Kidney (tissue), 14 donors: ENCODE measurements around the gene APOBEC3C. TPM values are rescaled to one million over a fixed set of nuclear protein-coding genes. Genes with fewer than 3 reads are reported as not detected.

Source experiments
- DNase-seq, 5 donors: peaks; one replicate each; pipeline ENCODE4 v3.0.0-alpha.2; 2013 to 2020
- FAIRE-seq: peaks from 2 replicates; lab custom pipeline; 2012; peaks lifted over from hg19 to GRCh38; lab: Jason Lieb, UNC
- H3K27ac ChIP-seq, 2 donors: one replicate each; pipeline ENCODE4 v1.7.0; 2013; ENCODE audit warnings: low read depth in 2 of 2, low read length in 2 of 2, inconsistent platforms in 1 of 2
- H3K27me3 ChIP-seq: one replicate; pipeline ENCODE4 v1.7.1; 2013; ENCODE audit warnings: low read length, inconsistent platforms; ENCODE audit not compliant: control insufficient read depth, insufficient read depth
- H3K36me3 ChIP-seq, 3 donors: one replicate each; pipeline versions ENCODE4 v1.7.0 to v1.7.1; 2013; ENCODE audit warnings: low read length in 3 of 3, control low read depth in 1 of 3, inconsistent platforms in 1 of 3; ENCODE audit not compliant: insufficient read depth in 3 of 3, control insufficient read depth in 2 of 3
- H3K4me1 ChIP-seq, 3 donors: one replicate each; pipeline versions ENCODE4 v1.7.0 to v1.7.1; 2013; ENCODE audit warnings: low read length in 3 of 3, inconsistent platforms in 1 of 3, low read depth in 1 of 3; ENCODE audit not compliant: control insufficient read depth in 2 of 3, insufficient read depth in 2 of 3
- H3K4me3 ChIP-seq, 3 donors: one replicate each; pipeline versions ENCODE4 v1.7.0 to v1.8.1; 2013; ENCODE audit warnings: low read length in 3 of 3, control low read depth in 1 of 3, inconsistent platforms in 1 of 3
- H3K9ac ChIP-seq, 3 donors: one replicate each; pipeline versions ENCODE4 v1.7.0 to v1.7.1; 2013; ENCODE audit warnings: low read length in 3 of 3, control low read depth in 1 of 3, inconsistent platforms in 1 of 3
- H3K9me3 ChIP-seq, 3 donors: one replicate each; pipeline versions ENCODE4 v1.7.0 to v1.7.1; 2013; ENCODE audit warnings: low read length in 3 of 3, control low read depth in 1 of 3, inconsistent platforms in 1 of 3; ENCODE audit not compliant: control insufficient read depth in 2 of 3, insufficient read depth in 1 of 3
- CTCF ChIP-seq: IDR thresholded peaks from 3 replicates; pipeline ENCODE4 v1.5.1; 2012; ENCODE audit warnings: mild to moderate bottlenecking, moderate library complexity, borderline replicate concordance; ENCODE audit not compliant: insufficient read depth; ENCODE audit errors: extremely low read depth
- intact Hi-C: fragments of 100-400 bp; cut with DNase I; formaldehyde crosslinking; loops from one replicate; pipeline ENCODE4 v1.11.1; 2022
- polyA plus RNA-seq: library from polyadenylated mRNA; stranded (reverse); fragments of 350-450 nt; fragmentation: Illumina TruSeq; extraction: RNeasy Lipid Tissue Mini Kit (QIAGEN cat#74804); gene quantifications from one replicate; pipeline ENCODE4 v1.2.3, GENCODE V29; 2014; ENCODE audit warnings: low read depth, low replicate concordance; ENCODE audit not compliant: insufficient read depth
- total RNA-seq: library from RNA; stranded (reverse); fragmentation: NEBNext Ultra II Directional; extraction: Animal tissue kit (Norgen Biotek cat#: 25700); gene quantifications from one replicate; pipeline ENCODE4 v1.2.1, GENCODE V29; 2021
- donor health status: control.
- donor health status: control.
- donor health status: control.
- donor health status: control.
- donor health status: control.
- donor health status: DM: yes; HTN: yes; CAD: no.
- donor health status: Normal renal cell carcinoma (clear cell type).

The APOBEC3C gene
- total and polyA plus RNA-seq, 2 donors from 2014 or later: 9.5 to 19.8 TPM

DNA sequence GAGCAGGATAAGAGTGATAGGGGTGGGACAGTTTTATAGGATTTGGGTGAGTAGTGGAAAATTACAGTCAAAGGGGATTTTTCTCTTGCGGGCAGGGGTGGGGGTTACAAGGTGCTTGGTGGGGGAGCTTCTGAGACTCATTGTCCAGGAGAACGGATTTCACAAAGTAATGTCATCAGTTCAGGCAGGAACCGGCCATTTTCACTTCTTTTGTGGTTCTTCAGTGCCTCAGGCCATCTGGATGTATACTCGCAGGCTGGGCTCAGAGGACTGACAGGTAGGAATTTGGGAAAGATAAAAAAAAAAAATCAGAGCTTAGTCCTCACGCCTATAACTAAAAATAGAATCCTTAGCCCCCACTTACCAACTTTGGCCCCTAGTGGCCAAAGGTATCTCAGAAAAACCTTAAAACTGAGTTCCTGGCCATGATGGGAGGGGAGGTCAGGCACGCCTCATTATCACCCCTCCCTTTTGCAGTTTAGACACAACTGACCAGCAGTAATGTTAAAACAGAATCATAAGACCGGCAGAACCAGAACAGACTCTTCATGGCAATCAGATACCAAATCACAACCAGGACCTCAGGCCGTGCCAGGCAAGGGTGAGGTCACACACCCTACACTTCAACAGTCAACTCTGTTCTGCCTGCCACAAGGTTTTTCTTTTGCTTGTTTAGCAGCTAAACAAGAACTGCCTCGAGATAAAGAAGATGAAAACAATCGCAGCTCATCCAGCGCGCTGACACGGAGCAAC, 54.2 kb downstream of the APOBEC3C start:
- intact Hi-C loops: no loop called here
- Histone ChIP-seq H3K27ac (no peak overlapping the region), H3K4me1 (no peaks in the 10 kb centered on the region), H3K9me3 (no peaks in the 10 kb centered on the region), H3K36me3 (no peaks in the 10 kb centered on the region), H3K9ac (no peak overlapping the region), H3K4me3 (no peak overlapping the region), H3K27me3 (no peaks in the 10 kb centered on the region)
- DNase-seq: peak in 1 of 5 donors; percentile 12
- FAIRE-seq: no peak
- no peak for TF ChIP-seq CTCF

Other genes with a start within 250 kb of the APOBEC3C start
- gene DNAL4, start 220.1 kb upstream of the APOBEC3C start, total RNA-seq: 26.5 TPM
- 39.7 TPM for gene DNAL4, start 220.1 kb upstream of the APOBEC3C start, polyA plus RNA-seq
- gene NPTXR, start 170.2 kb upstream of the APOBEC3C start, total RNA-seq: 12.5 TPM
- gene NPTXR, start 170.2 kb upstream of the APOBEC3C start, polyA plus RNA-seq: 1.1 TPM
- gene CBX6, start 142.0 kb upstream of the APOBEC3C start, total RNA-seq: 113 TPM
- 24.9 TPM for gene CBX6, start 142.0 kb upstream of the APOBEC3C start, polyA plus RNA-seq
- gene APOBEC3A, start 56.6 kb upstream of the APOBEC3C start, total RNA-seq: 1.2 TPM
- gene APOBEC3A, start 56.6 kb upstream of the APOBEC3C start, polyA plus RNA-seq: not detected
- 2.7 TPM for gene APOBEC3B, start 31.9 kb upstream of the APOBEC3C start, total RNA-seq
- gene APOBEC3B, start 31.9 kb upstream of the APOBEC3C start, polyA plus RNA-seq: 1.0 TPM
- gene APOBEC3D, start 6.9 kb downstream of the APOBEC3C start, total RNA-seq: 4.3 TPM
- 1.7 TPM for gene APOBEC3D, start 6.9 kb downstream of the APOBEC3C start, polyA plus RNA-seq
- gene APOBEC3F, start 26.6 kb downstream of the APOBEC3C start, total RNA-seq: 16.3 TPM
- gene APOBEC3F, start 26.6 kb downstream of the APOBEC3C start, polyA plus RNA-seq: 6.9 TPM
- 12.5 TPM for gene APOBEC3G, start 63.0 kb downstream of the APOBEC3C start, total RNA-seq
- 4.8 TPM for gene APOBEC3G, start 63.0 kb downstream of the APOBEC3C start, polyA plus RNA-seq
- gene APOBEC3H, start 83.0 kb downstream of the APOBEC3C start, total RNA-seq: 0.79 TPM
- not detected for gene APOBEC3H, start 83.0 kb downstream of the APOBEC3C start, polyA plus RNA-seq
- 65.2 TPM for gene CBX7, start 138.4 kb downstream of the APOBEC3C start, total RNA-seq
- 39.3 TPM for gene CBX7, start 138.4 kb downstream of the APOBEC3C start, polyA plus RNA-seq
- gene PDGFB, start 230.7 kb downstream of the APOBEC3C start, total RNA-seq: 14.2 TPM
- gene PDGFB, start 230.7 kb downstream of the APOBEC3C start, polyA plus RNA-seq: 10.4 TPM